ENCODE results near the gene VPS35L. TPM values are rescaled to one million over a fixed set of nuclear protein-coding genes. Genes with fewer than 3 reads are reported as not detected.

The VPS35L gene
- total and polyA plus RNA-seq, 2 of the 13 experiments (the other 11 are each of a cell fraction or from before 2014, with no cell fraction given) = 1.4 to 1.6 TPM

DNA sequence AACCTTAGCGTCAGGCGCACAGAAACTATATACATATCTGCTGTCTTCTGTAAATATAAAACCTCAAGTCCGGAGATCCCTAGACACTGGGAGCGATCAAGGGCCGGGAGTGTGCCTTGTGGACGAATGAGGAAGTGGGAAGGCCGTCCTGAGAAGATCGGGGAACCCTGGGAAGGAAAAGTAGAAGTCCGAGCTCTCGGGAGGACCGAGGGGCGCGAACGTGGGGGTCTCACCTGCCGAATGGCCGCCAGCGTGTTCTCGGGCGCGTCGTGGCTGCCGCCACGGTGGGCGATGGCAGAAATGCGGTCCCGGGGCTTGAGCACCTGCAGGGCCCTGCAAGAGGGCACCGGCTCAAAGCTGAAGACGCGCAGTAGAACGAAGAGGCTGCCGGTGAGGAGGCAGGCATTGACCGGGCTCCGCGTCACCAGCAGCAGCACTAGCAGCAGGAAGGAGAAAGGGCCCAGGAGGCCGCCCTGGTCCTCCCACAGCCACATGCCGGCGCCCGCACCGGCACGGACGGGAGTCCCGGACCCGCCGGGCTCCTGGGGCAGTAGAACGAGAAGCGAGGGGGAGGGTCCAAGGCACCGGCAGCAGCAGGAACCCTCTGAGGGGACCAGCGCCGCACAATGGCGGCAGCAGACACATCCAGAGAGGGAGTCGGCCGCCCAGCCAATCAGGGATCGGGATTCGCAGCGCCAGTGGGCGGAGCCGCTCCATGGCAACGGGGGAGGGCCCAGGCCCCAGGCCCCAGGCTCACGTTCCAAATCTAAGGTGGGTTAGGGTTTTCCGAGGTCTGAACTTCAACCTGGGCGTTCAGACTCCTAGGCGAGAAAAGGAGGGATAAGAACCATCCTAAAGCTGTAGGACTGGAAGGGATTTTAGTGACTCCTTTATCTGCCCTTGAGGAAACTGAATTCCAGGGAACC lies 33.8 kb upstream of the VPS35L start, which contains the start of gene GDE1 (continued):
- TF ChIP-seq, protein P1, sequence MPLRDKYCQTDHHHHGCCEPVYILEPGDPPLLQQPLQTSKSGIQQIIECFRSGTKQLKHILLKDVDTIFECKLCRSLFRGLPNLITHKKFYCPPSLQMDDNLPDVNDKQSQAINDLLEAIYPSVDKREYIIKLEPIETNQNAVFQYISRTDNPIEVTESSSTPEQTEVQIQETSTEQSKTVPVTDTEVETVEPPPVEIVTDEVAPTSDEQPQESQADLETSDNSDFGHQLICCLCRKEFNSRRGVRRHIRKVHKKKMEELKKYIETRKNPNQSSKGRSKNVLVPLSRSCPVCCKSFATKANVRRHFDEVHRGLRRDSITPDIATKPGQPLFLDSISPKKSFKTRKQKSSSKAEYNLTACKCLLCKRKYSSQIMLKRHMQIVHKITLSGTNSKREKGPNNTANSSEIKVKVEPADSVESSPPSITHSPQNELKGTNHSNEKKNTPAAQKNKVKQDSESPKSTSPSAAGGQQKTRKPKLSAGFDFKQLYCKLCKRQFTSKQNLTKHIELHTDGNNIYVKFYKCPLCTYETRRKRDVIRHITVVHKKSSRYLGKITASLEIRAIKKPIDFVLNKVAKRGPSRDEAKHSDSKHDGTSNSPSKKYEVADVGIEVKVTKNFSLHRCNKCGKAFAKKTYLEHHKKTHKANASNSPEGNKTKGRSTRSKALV (CRISPR knock-in tag; IDR thresholded peaks at IDR 0.05) = 0 out of 2 replicates have a peak, but pooled peaks have one; percentile 3
- TF ChIP-seq ZNF564 (CRISPR knock-in tag; IDR thresholded peaks at IDR 0.05) (0 out of 2 replicates have a peak, but pooled peaks have one; percentile 10), ZNF550 (CRISPR knock-in tag; IDR thresholded peaks at IDR 0.05; ENCODE audit: borderline replicate concordance) (no peak), ZNF383 (CRISPR knock-in tag; IDR thresholded peaks at IDR 0.05; ENCODE audit: borderline replicate concordance) (no peak), RBFOX2 (IDR thresholded peaks at IDR 0.05; ENCODE audit: low read depth, low read length) (peak; percentile 95), GATA4 (IDR thresholded peaks at IDR 0.05; ENCODE audit: borderline replicate concordance, low read depth) (peak; percentile 84; the same call in 1 of the 2 replicates), ATF7-NPFF (CRISPR knock-in tag; IDR thresholded peaks at IDR 0.05; ENCODE audit: low read depth) (peak; percentile 70; the same call in 1 of the 2 replicates), ZBTB8A (CRISPR knock-in tag; IDR thresholded peaks at IDR 0.05; ENCODE audit: borderline replicate concordance, low read depth) (peak; percentile 74; the same call in 1 of the 2 replicates), TAF15 (IDR thresholded peaks at IDR 0.05; ENCODE audit: low read depth, low read length, poor library complexity, severe bottlenecking) (peak; percentile 72), ZNF251 (CRISPR knock-in tag; IDR thresholded peaks at IDR 0.05) (no peak), U2AF2 (IDR thresholded peaks at IDR 0.05; ENCODE audit: low read depth, low read length) (0 out of 2 replicates have a peak, but pooled peaks have one; percentile 73), MXD4 (CRISPR knock-in tag; IDR thresholded peaks at IDR 0.05) (peak; percentile 90; the same call in 1 of the 2 replicates), ISL2 (CRISPR knock-in tag; IDR thresholded peaks at IDR 0.05) (peak; percentile 39), NBN (conservative IDR thresholded peaks at IDR 0.05) (no peak), PAF1 (CRISPR knock-in tag; IDR thresholded peaks at IDR 0.05) (no peak)
- TF ChIP-seq, protein P2, sequence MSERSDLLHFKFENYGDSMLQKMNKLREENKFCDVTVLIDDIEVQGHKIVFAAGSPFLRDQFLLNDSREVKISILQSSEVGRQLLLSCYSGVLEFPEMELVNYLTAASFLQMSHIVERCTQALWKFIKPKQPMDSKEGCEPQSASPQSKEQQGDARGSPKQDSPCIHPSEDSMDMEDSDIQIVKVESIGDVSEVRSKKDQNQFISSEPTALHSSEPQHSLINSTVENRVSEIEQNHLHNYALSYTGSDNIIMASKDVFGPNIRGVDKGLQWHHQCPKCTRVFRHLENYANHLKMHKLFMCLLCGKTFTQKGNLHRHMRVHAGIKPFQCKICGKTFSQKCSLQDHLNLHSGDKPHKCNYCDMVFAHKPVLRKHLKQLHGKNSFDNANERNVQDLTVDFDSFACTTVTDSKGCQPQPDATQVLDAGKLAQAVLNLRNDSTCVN (CRISPR knock-in tag; IDR thresholded peaks at IDR 0.05; ENCODE audit: borderline replicate concordance) = peak; percentile 40
- TF ChIP-seq, protein P3, sequence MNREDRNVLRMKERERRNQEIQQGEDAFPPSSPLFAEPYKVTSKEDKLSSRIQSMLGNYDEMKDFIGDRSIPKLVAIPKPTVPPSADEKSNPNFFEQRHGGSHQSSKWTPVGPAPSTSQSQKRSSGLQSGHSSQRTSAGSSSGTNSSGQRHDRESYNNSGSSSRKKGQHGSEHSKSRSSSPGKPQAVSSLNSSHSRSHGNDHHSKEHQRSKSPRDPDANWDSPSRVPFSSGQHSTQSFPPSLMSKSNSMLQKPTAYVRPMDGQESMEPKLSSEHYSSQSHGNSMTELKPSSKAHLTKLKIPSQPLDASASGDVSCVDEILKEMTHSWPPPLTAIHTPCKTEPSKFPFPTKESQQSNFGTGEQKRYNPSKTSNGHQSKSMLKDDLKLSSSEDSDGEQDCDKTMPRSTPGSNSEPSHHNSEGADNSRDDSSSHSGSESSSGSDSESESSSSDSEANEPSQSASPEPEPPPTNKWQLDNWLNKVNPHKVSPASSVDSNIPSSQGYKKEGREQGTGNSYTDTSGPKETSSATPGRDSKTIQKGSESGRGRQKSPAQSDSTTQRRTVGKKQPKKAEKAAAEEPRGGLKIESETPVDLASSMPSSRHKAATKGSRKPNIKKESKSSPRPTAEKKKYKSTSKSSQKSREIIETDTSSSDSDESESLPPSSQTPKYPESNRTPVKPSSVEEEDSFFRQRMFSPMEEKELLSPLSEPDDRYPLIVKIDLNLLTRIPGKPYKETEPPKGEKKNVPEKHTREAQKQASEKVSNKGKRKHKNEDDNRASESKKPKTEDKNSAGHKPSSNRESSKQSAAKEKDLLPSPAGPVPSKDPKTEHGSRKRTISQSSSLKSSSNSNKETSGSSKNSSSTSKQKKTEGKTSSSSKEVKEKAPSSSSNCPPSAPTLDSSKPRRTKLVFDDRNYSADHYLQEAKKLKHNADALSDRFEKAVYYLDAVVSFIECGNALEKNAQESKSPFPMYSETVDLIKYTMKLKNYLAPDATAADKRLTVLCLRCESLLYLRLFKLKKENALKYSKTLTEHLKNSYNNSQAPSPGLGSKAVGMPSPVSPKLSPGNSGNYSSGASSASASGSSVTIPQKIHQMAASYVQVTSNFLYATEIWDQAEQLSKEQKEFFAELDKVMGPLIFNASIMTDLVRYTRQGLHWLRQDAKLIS (CRISPR knock-in tag; IDR thresholded peaks at IDR 0.05) = no peak
- TF ChIP-seq, protein P4, sequence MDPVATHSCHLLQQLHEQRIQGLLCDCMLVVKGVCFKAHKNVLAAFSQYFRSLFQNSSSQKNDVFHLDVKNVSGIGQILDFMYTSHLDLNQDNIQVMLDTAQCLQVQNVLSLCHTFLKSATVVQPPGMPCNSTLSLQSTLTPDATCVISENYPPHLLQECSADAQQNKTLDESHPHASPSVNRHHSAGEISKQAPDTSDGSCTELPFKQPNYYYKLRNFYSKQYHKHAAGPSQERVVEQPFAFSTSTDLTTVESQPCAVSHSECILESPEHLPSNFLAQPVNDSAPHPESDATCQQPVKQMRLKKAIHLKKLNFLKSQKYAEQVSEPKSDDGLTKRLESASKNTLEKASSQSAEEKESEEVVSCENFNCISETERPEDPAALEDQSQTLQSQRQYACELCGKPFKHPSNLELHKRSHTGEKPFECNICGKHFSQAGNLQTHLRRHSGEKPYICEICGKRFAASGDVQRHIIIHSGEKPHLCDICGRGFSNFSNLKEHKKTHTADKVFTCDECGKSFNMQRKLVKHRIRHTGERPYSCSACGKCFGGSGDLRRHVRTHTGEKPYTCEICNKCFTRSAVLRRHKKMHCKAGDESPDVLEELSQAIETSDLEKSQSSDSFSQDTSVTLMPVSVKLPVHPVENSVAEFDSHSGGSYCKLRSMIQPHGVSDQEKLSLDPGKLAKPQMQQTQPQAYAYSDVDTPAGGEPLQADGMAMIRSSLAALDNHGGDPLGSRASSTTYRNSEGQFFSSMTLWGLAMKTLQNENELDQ (CRISPR knock-in tag; IDR thresholded peaks at IDR 0.05; ENCODE audit: borderline replicate concordance) = no peak

All from HepG2 (cell line).